Muscle layer of colon (tissue), 2 donors: ENCODE results near the gene RBMS1.

Experiments
- H3K27ac ChIP-seq: one replicate; pipeline ENCODE4 v1.7.0; 2013; ENCODE audit warnings: low read depth, mild to moderate bottlenecking, low read length, moderate library complexity
- H3K27me3 ChIP-seq, 2 donors: one replicate each; pipeline ENCODE4 v1.7.0; 2013; ENCODE audit warnings: low read length in 2 of 2, mild to moderate bottlenecking in 2 of 2; ENCODE audit not compliant: insufficient read depth in 2 of 2, control insufficient read depth in 1 of 2
- H3K36me3 ChIP-seq: one replicate; pipeline ENCODE4 v1.7.0; 2013; ENCODE audit warnings: mild to moderate bottlenecking, low read length; ENCODE audit not compliant: insufficient read depth
- H3K4me1 ChIP-seq: one replicate; pipeline ENCODE4 v1.7.0; 2013; ENCODE audit warnings: mild to moderate bottlenecking, low read length; ENCODE audit not compliant: insufficient read depth
- H3K4me3 ChIP-seq, 2 donors: one replicate each; pipeline ENCODE4 v1.7.0; 2013; ENCODE audit warnings: low read length in 2 of 2, low read depth in 1 of 2, mild to moderate bottlenecking in 1 of 2, moderate library complexity in 1 of 2
- H3K9ac ChIP-seq: one replicate; pipeline ENCODE4 v1.7.0; 2013; ENCODE audit warnings: low read length
- H3K9me3 ChIP-seq: one replicate; pipeline ENCODE4 v1.7.0; 2013; ENCODE audit warnings: mild to moderate bottlenecking, low read length
- donor health status: abdominal sarcoma.
- donor health status: Adenocarcinoma of cecum.

RBMS1 gene

GRCh38 chr2:160493227-160494028 lies at the start of gene RBMS1:
TSS of gene RBMS1 (minus strand) at chr2:160493807. CDS start at chr2:160493363, 444 bp downstream.
- H3K4me3 ChIP-seq, result peak within 1 kb of the TSS; percentile 73 to 78
- H3K9me3 ChIP-seq, result no peaks in the 10 kb centered on the region
- no peaks in the 10 kb centered on the region for H3K27me3 ChIP-seq
- no peaks in the 10 kb centered on the region for H3K36me3 ChIP-seq
- peak within 1 kb of the TSS; percentile 99 for H3K27ac ChIP-seq
- peak within 1 kb of the TSS; percentile 92 for H3K9ac ChIP-seq
- H3K4me1 ChIP-seq, result peaks cover 14% of the 10 kb centered on the region

DNA sequence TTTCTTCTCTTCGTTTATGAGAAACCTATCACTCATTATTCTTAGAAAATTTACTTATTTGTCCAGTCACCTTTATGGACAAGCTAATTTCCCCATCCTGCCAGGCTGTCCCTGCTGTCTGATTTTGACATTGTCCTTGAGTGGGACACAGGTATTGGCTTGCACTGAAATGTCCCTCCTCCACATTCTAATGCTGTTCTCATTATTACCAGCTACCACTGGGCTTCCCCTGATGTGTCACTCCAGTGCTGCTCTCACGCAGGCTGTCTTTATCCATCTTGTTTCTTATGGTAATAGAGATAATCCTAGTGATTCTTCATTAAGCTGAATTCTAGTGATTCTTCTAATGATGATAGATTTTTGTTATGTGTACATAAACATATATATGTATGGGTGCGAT lies 48.1 kb upstream of the RBMS1 start:
- Histone ChIP-seq H3K36me3 (no peaks in the 10 kb centered on the region), H3K27ac (no peak overlapping the region), H3K9me3 (no peaks in the 10 kb centered on the region), H3K4me3 (no peak overlapping the region), H3K4me1 (no peaks in the 10 kb centered on the region), H3K27me3 (no peaks in the 10 kb centered on the region), H3K9ac (no peak overlapping the region)

DNA sequence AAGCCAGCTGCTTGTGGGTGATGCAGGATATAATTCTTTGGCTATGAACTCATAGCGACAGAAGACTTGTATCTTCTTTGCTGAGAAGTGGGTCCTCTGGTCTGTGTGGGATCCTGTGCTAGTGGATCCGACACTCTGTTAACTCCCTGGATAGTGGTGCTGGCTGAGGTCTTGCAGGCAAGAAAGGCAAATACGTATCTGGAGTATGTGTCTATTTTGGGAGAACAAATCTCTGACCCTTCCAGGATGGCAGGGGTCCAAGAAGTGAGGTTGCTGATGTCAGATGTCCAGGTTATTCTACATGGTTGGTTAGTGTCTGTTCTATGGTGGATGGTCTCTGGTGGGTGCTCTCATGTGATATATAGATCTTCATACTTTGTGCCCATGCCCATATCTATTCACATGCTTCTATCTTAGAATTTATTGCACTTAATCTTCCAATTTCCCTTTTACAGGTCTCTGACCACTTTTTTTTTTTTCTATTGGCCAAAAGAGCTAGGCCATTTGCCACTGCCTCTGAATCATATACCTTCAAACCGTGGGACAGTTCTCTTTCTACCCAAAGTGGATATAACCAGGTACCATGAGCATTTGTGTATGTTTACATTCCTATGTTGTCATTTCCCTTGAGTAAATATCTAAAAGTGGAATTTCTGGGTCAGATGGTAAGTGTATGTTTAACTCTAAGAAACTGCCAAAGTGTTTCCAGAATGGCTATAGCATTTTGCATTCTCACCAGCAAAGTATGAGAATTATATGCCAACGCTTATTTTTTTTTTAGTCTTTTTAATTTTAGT lies 45.1 kb upstream of the RBMS1 start:
- H3K27ac ChIP-seq, result no peak overlapping the region
- H3K36me3 ChIP-seq, result no peaks in the 10 kb centered on the region
- no peak overlapping the region for H3K4me3 ChIP-seq
- H3K4me1 ChIP-seq, result peaks cover under 1% of the 10 kb centered on the region
- no peak overlapping the region for H3K9ac ChIP-seq
- no peaks in the 10 kb centered on the region for H3K9me3 ChIP-seq
- no peaks in the 10 kb centered on the region for H3K27me3 ChIP-seq

DNA sequence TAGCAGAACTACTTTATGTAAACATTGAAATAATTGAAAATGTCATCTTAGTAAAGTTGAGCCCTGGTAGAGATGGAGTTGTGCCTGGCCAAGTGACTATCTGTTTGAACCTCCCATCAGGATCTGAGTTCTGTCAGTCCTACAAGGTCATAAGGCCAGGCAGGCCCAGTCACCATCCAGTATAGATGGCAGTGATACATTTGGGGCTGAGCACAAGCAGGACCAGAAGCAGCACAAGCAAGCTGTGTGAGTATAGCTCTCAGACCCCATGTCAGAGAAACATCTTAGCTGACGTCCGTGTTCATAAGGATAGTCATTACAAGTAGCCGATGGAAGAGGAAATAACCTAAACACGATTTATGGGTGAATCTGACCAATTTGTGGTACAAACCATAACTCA lies 44.5 kb upstream of the RBMS1 start:
- Histone ChIP-seq H3K9ac (no peak overlapping the region), H3K36me3 (no peaks in the 10 kb centered on the region), H3K27me3 (no peaks in the 10 kb centered on the region), H3K4me1 (peaks cover 4% of the 10 kb centered on the region), H3K27ac (no peak overlapping the region), H3K9me3 (no peaks in the 10 kb centered on the region), H3K4me3 (no peak overlapping the region)

DNA sequence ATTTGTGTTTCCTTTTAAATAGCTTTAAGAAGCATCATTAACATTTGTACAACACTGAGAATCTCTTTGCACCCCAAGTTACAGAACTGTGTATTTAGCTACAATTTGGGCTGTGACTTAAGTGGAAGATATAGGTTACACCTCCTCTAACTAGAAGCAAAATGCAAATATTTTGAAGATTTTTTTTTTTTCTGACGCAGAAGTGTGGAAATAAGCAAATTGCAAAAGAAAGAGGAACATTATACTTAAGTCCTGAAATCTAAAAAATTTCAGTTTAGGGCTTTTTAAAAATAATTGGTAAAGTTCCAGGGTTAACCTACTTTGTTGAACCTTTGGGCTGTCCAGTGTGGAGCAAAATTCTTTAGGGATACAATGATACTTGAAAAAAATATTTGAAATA lies 41.4 kb upstream of the RBMS1 start:
- Histone ChIP-seq H3K36me3 (no peaks in the 10 kb centered on the region), H3K27ac (no peak overlapping the region), H3K4me3 (no peak overlapping the region), H3K4me1 (peaks cover 4% of the 10 kb centered on the region), H3K27me3 (no peaks in the 10 kb centered on the region), H3K9me3 (no peaks in the 10 kb centered on the region), H3K9ac (no peak overlapping the region)

- Histone ChIP-seq H3K27ac (no peak overlapping the region), H3K9me3 (no peaks in the 10 kb centered on the region), H3K27me3 (no peaks in the 10 kb centered on the region), H3K9ac (no peak overlapping the region), H3K4me3 (no peak overlapping the region), H3K36me3 (no peaks in the 10 kb centered on the region), H3K4me1 (peaks cover 4% of the 10 kb centered on the region)
Measured at GRCh38 chr2:160534249-160534648, 40.6 kb upstream of the RBMS1 start.

- Histone ChIP-seq H3K9ac (no peak overlapping the region), H3K4me1 (peaks cover 4% of the 10 kb centered on the region), H3K36me3 (no peaks in the 10 kb centered on the region), H3K27me3 (no peaks in the 10 kb centered on the region), H3K4me3 (no peak overlapping the region), H3K9me3 (no peaks in the 10 kb centered on the region), H3K27ac (no peak overlapping the region)
Measured at GRCh38 chr2:160533482-160533881, 39.9 kb upstream of the RBMS1 start.

DNA sequence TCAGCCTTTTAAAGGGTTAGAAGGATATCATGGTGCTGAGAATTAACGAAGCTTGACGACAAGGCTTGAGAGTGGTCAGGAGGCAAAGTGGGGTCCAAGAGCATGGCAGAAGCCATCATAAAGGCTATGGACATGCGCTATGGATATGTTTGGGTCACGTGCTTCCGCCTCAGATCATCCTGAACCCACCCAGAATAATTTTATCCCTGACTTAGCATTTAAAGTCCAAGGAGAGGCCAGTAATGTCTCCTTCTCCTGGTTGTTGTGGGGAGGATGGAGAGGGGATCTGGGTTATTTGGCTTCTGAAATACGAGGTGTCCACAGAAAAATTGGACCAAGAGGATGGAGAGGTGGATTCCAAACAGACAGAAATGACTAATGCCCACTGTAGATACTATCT lies 38.8 kb upstream of the RBMS1 start:
- Histone ChIP-seq H3K4me3 (no peak overlapping the region), H3K27ac (no peak overlapping the region), H3K9ac (no peak overlapping the region), H3K27me3 (no peaks in the 10 kb centered on the region), H3K9me3 (no peaks in the 10 kb centered on the region), H3K4me1 (peaks cover 4% of the 10 kb centered on the region), H3K36me3 (no peaks in the 10 kb centered on the region)

DNA sequence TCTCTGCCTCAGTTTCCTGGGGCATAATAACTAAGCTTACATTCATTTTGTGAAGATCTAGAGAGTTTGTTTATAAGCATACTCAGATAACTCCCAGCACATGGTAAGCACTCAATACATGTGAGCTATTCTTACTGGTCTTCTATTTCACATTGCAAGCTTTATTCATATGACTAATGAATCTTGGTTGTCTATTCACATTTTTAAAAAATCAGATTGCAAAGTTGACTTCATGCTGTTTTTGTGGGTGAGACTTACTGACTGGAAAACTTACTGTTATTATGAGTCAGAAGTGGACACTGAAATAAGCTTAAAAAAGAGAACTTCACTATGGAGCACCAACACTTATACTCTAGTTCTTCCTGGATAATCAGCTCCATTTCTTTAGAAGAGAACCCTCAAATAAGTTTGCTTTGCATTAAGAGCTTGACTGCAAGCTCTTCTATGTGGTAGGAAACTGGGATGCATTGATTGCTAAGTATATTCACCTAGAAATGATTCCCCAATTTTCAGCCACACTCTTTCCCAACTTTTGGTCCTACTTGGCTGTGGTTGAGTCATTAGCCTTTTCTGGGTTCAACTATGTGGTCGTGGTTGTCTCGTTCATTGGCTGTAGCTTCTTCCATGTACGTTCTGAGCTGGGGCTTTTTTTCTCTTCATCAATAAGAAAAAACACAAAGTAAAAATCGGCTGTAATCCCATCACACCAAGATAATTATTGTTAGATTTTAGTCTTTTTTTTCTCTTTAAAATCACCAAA lies 29.5 kb upstream of the RBMS1 start:
- no peaks in the 10 kb centered on the region for H3K36me3 ChIP-seq
- no peaks in the 10 kb centered on the region for H3K9me3 ChIP-seq
- no peaks in the 10 kb centered on the region for H3K27me3 ChIP-seq
- H3K4me1 ChIP-seq, result no peaks in the 10 kb centered on the region
- no peak overlapping the region for H3K9ac ChIP-seq
- H3K27ac ChIP-seq, result no peak overlapping the region
- no peak overlapping the region for H3K4me3 ChIP-seq

GRCh38 chr2:160517731-160518130 lies 24.1 kb upstream of the RBMS1 start:
- Histone ChIP-seq H3K4me3 (no peak overlapping the region), H3K27me3 (no peaks in the 10 kb centered on the region), H3K9ac (no peak overlapping the region), H3K27ac (no peak overlapping the region), H3K4me1 (peaks cover 8% of the 10 kb centered on the region), H3K9me3 (no peaks in the 10 kb centered on the region), H3K36me3 (no peaks in the 10 kb centered on the region)
